SU-DHL-6 (cell line): ENCODE measurements around the gene FNIP2.

ENCODE experiments used
- EZH2phosphoT487 ChIP-seq: fragments of 200-600 bp; sonication (generic), shearing (Covaris generic); conservative IDR thresholded peaks from 2 replicates; pipeline ENCODE4 v1.6.1; 2018; ENCODE audit warnings: mild to moderate bottlenecking, antibody characterized with exemption, low read length, moderate library complexity, mixed read lengths
- TF ChIP-seq, protein P1 (sequence below): fragments of 200-600 bp; sonication (generic); IDR thresholded peaks from one replicate; pipeline ENCODE4 v1.5.1; 2017; ENCODE audit warnings: antibody characterized with exemption, mild to moderate bottlenecking, low read length, moderate library complexity; ENCODE audit not compliant: insufficient read depth, poor library complexity, severe bottlenecking

DNA sequence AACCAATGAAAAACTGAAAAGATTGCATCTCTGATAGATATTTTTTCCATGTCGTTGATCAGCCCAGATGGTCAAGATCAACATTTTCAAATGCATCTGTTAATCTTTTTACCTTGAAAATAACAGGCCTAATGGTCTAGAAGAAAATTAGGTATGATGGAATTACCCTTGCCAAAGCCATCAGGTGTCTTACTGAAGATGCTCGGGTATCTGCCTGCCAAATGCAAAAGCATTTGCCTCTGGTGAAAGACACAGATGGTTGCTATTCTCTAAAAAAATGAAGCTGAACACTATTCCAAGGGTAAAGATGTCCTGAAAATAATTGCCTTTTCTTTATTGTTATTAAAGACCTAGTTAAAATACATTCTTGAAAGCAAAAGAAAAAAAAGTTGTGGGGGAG, 126.0 kb downstream of the FNIP2 start:
- TF ChIP-seq, protein P1, sequence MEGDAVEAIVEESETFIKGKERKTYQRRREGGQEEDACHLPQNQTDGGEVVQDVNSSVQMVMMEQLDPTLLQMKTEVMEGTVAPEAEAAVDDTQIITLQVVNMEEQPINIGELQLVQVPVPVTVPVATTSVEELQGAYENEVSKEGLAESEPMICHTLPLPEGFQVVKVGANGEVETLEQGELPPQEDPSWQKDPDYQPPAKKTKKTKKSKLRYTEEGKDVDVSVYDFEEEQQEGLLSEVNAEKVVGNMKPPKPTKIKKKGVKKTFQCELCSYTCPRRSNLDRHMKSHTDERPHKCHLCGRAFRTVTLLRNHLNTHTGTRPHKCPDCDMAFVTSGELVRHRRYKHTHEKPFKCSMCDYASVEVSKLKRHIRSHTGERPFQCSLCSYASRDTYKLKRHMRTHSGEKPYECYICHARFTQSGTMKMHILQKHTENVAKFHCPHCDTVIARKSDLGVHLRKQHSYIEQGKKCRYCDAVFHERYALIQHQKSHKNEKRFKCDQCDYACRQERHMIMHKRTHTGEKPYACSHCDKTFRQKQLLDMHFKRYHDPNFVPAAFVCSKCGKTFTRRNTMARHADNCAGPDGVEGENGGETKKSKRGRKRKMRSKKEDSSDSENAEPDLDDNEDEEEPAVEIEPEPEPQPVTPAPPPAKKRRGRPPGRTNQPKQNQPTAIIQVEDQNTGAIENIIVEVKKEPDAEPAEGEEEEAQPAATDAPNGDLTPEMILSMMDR = no peak
- no peak for TF ChIP-seq EZH2phosphoT487
